ENCODE results near the gene XRCC5.

- TF ChIP-seq, protein P1, sequence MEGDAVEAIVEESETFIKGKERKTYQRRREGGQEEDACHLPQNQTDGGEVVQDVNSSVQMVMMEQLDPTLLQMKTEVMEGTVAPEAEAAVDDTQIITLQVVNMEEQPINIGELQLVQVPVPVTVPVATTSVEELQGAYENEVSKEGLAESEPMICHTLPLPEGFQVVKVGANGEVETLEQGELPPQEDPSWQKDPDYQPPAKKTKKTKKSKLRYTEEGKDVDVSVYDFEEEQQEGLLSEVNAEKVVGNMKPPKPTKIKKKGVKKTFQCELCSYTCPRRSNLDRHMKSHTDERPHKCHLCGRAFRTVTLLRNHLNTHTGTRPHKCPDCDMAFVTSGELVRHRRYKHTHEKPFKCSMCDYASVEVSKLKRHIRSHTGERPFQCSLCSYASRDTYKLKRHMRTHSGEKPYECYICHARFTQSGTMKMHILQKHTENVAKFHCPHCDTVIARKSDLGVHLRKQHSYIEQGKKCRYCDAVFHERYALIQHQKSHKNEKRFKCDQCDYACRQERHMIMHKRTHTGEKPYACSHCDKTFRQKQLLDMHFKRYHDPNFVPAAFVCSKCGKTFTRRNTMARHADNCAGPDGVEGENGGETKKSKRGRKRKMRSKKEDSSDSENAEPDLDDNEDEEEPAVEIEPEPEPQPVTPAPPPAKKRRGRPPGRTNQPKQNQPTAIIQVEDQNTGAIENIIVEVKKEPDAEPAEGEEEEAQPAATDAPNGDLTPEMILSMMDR (IDR thresholded peaks at IDR 0.05; ENCODE audit: insufficient read depth, low read length, poor library complexity, severe bottlenecking), result no peak
- no peak for TF ChIP-seq EZH2phosphoT487 (conservative IDR thresholded peaks at IDR 0.05; ENCODE audit: low read length)
Observed at GRCh38 chr2:216134958-216135541, 25.9 kb downstream of the XRCC5 start.

Data from SU-DHL-6 (cell line).